B cell (primary cell): ENCODE measurements around the gene PRH2. TPM values are rescaled to one million over a fixed set of nuclear protein-coding genes. Genes with fewer than 3 reads are reported as not detected.

Experiments used
- ATAC-seq: fragments of 200-7000 bp; cut with Tn5 transposase; one replicate; pipeline ENCODE4 v1.10.0; 2021; ENCODE audit warnings: low read depth, mild to moderate bottlenecking, moderate number of reproducible peaks, moderate library complexity
- CTCF ChIA-PET: fragments of 350-600 bp; sonication (Branson Sonifier 250); formaldehyde crosslinking; loops from one replicate; lab custom pipeline; 2021; ENCODE audit warnings: antibody characterized with exemption, inconsistent platforms; lab: Charles Lee
- POLR2A ChIA-PET: fragments of 350-600 bp; sonication (Branson Sonifier 250); formaldehyde crosslinking; loops from one replicate; lab custom pipeline; 2021; ENCODE audit warnings: antibody characterized with exemption; lab: Charles Lee
- DNase-seq: peaks from one replicate; pipeline ENCODE4 v3.0.0; 2013
- H2AFZ ChIP-seq: 2 replicates; pipeline ENCODE4 v1.6.1; 2012; ENCODE audit warnings: mild to moderate bottlenecking, low read depth, low read length; ENCODE audit not compliant: insufficient read depth, poor library complexity, severe bottlenecking
- H3K27ac ChIP-seq, 2 donors: 1 replicate in 1 of 2; 2 replicates in 1 of 2; pipeline ENCODE4 v1.5.1; 2012 to 2013; ENCODE audit warnings: low read length in 2 of 2, mild to moderate bottlenecking in 2 of 2, moderate library complexity in 1 of 2
- H3K27me3 ChIP-seq, 4 experiments: fragments of 200-600 bp in 1 of 4; sonication (generic) in 1 of 4; replicated peaks in 1 of 4; 1 replicate in 2 of 4; 2 replicates in 2 of 4; pipeline versions ENCODE4 v1.6.1 to v1.7.0; 2013 to 2016; ENCODE audit warnings: low read length in 3 of 4, mild to moderate bottlenecking in 2 of 4, mixed read lengths in 1 of 4, moderate library complexity in 1 of 4; ENCODE audit not compliant: insufficient read depth in 4 of 4, control insufficient read depth in 3 of 4; ENCODE audit errors: control extremely low read depth in 1 of 4
- H3K36me3 ChIP-seq, 2 experiments: replicated peaks in 1 of 2; 1 replicate in 1 of 2; 2 replicates in 1 of 2; pipeline versions ENCODE4 v1.6.1 to v1.7.1; 2013; ENCODE audit warnings: low read length in 1 of 2; ENCODE audit not compliant: insufficient read depth in 2 of 2, control insufficient read depth in 1 of 2; ENCODE audit errors: control extremely low read depth in 1 of 2, extremely low read depth in 1 of 2
- H3K4me1 ChIP-seq, 2 donors: fragments of 200-600 bp in 1 of 2; sonication (generic) in 1 of 2; 1 replicate in 1 of 2; 2 replicates in 1 of 2; pipeline versions ENCODE4 v1.5.1 to v1.6.1; 2013 to 2017; ENCODE audit warnings: low read length in 2 of 2; ENCODE audit not compliant: control insufficient read depth in 2 of 2, insufficient read depth in 2 of 2
- H3K4me2 ChIP-seq: replicated peaks from 2 replicates; pipeline ENCODE3; 2012; ENCODE audit warnings: mild to moderate bottlenecking, low read depth, low read length; ENCODE audit not compliant: poor library complexity, severe bottlenecking
- H3K4me3 ChIP-seq, 5 experiments: fragments of 200-600 bp in 1 of 5; sonication (generic) in 1 of 5; 1 replicate in 3 of 5; 2 replicates in 2 of 5; pipeline versions ENCODE4 v1.5.1 to v1.7.0; 2011 to 2016; ENCODE audit warnings: low read length in 4 of 5, mild to moderate bottlenecking in 4 of 5, low read depth in 2 of 5, control low read depth in 1 of 5, moderate library complexity in 1 of 5; ENCODE audit not compliant: insufficient read depth in 1 of 5; ENCODE audit errors: control extremely low read depth in 1 of 5, extremely low read depth in 1 of 5
- H3K79me2 ChIP-seq: fragments of 200-600 bp; sonication (generic); one replicate; pipeline ENCODE4 v1.6.0; 2016; ENCODE audit warnings: low read length; ENCODE audit not compliant: control insufficient read depth, insufficient read depth
- H3K9ac ChIP-seq: fragments of 200-600 bp; sonication (generic); 2 replicates; pipeline ENCODE4 v1.6.1; 2017; ENCODE audit warnings: mild to moderate bottlenecking, low read length, moderate library complexity
- H3K9me3 ChIP-seq, 3 donors: one replicate each; pipeline versions ENCODE4 v1.6.1 to v1.7.1; 2013; ENCODE audit warnings: low read length in 2 of 3; ENCODE audit not compliant: control insufficient read depth in 2 of 3, insufficient read depth in 1 of 3; ENCODE audit errors: control extremely low read depth in 1 of 3
- H4K20me1 ChIP-seq: 2 replicates; pipeline ENCODE4 v1.6.0; 2012; ENCODE audit warnings: mild to moderate bottlenecking, low read length; ENCODE audit not compliant: insufficient read depth, control insufficient read depth, poor library complexity, severe bottlenecking
- H3K27ac Mint-ChIP-seq: one replicate; pipeline ENCODE4 v1.8.0; 2021; ENCODE audit warnings: mixed read lengths
- H3K27me3 Mint-ChIP-seq: one replicate; pipeline ENCODE4 v1.8.0; 2021; ENCODE audit warnings: mixed read lengths
- H3K4me1 Mint-ChIP-seq: one replicate; pipeline ENCODE4 v1.8.0; 2021; ENCODE audit warnings: mixed read lengths
- H3K4me3 Mint-ChIP-seq: one replicate; pipeline ENCODE4 v1.8.0; 2021; ENCODE audit warnings: mixed read lengths
- H3K9me3 Mint-ChIP-seq: one replicate; pipeline ENCODE4 v1.8.0; 2022; ENCODE audit warnings: mixed read lengths; ENCODE audit not compliant: insufficient read depth
- CTCF ChIP-seq: fragments of 200-600 bp; IDR thresholded peaks from one replicate; pipeline ENCODE4 v1.8.0; 2022; ENCODE audit warnings: antibody characterized with exemption, mild to moderate bottlenecking
- EZH2 ChIP-seq: IDR thresholded peaks from 2 replicates; pipeline ENCODE4 v1.6.1; 2012; ENCODE audit warnings: borderline replicate concordance, low read depth, mild to moderate bottlenecking, moderate library complexity, low read length; ENCODE audit not compliant: insufficient read depth, poor library complexity, severe bottlenecking
- WGBS: methylation state at CpG from one replicate; pipeline ENCODE4 v1.1.5; 2013; ENCODE audit warnings: missing lambda C conversion rate; ENCODE audit not compliant: insufficient coverage; 5-methylcytosine and 5-hydroxymethylcytosine counted together
- intact Hi-C: fragments of 100-400 bp; cut with micrococcal nuclease; formaldehyde crosslinking; loops from one replicate; pipeline ENCODE4 v1.10.0; 2022
- polyA plus RNA-seq: library from polyadenylated mRNA; depleted of rRNA; stranded (reverse); fragments of >200 nt; gene quantifications from 2 replicates; pipeline ENCODE4 v1.2.3, GENCODE V29; 2012
- total RNA-seq, 2 donors: library from RNA; stranded (reverse); fragments of 120-200 nt in 1 of 2; gene quantifications; 1 replicate in 1 of 2; 2 replicates in 1 of 2; pipeline versions ENCODE4 v1.2.3 to v1.2.4, GENCODE V29; 2013 to 2022

The PRH2 gene
- total and polyA plus RNA-seq, 2 donors (not counting 1 experiment from before 2014, with no cell fraction given): 2.6 TPM; not detected in 1

DNA sequence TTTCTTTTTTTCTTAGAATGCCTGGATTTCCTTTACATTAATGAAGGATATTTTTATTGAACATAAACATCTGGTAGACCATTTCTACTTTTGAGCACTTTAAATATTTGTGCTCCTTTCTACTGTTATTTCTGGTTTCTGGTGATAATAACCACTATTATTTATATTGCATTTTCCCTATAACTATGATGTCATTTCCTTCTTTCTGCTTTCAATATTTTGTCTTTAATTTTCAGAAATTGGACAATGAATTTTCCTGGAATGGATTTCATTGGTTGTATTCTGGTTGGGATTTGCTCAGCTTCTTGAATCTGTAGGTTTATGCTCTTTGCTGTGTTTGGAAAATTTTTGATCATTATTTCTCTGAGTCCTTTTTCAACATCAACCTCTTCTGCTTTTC, 39.8 kb upstream of the PRH2 start:
- ChIA-PET POLR2A (no interaction called here), CTCF (no interaction called here)
- Mint-ChIP-seq H3K27me3 (no peaks in the 10 kb centered on the region), H3K4me3 (no peak overlapping the region), H3K27ac (no peak overlapping the region), H3K9me3 (no peaks in the 10 kb centered on the region), H3K4me1 (no peaks in the 10 kb centered on the region)
- Histone ChIP-seq H3K27me3 (no peaks in the 10 kb centered on the region), H3K27ac (no peak overlapping the region), H3K9me3 (no peaks in the 10 kb centered on the region), H3K9ac (no peak overlapping the region), H3K4me3 (no peak overlapping the region), H3K79me2 (no peaks in the 10 kb centered on the region), H4K20me1 (no peaks in the 10 kb centered on the region), H2AFZ (no peak overlapping the region), H3K4me2 (no peak overlapping the region), H3K36me3 (peaks cover 0 to 4% of the 10 kb centered on the region in 2 experiments), H3K4me1 (no peaks in the 10 kb centered on the region)
- TF ChIP-seq EZH2: no peak
- TF ChIP-seq CTCF: no peak
- DNase-seq: no peak
- intact Hi-C loops: no loop called here
- ATAC-seq: no peak

- H3K9me3 Mint-ChIP-seq: no peaks in the 10 kb centered on the region
- H3K4me1 Mint-ChIP-seq: no peaks in the 10 kb centered on the region
- TF ChIP-seq EZH2 (no peak), CTCF (no peak)
- no peak overlapping the region for H3K4me3 Mint-ChIP-seq
- WGBS: 100% methylated on average over 2 of the region's 2 CpGs
- Histone ChIP-seq H3K4me1 (no peaks in the 10 kb centered on the region), H3K4me2 (no peak overlapping the region), H3K79me2 (no peaks in the 10 kb centered on the region), H3K36me3 (peaks cover 0 to 4% of the 10 kb centered on the region in 2 experiments), H3K27me3 (no peaks in the 10 kb centered on the region), H3K9ac (no peak overlapping the region), H4K20me1 (no peaks in the 10 kb centered on the region), H3K27ac (no peak overlapping the region), H2AFZ (no peak overlapping the region), H3K4me3 (no peak overlapping the region), H3K9me3 (no peaks in the 10 kb centered on the region)
- ChIA-PET CTCF (no interaction called here), POLR2A (no interaction called here)
- H3K27ac Mint-ChIP-seq: no peak overlapping the region
- no peaks in the 10 kb centered on the region for H3K27me3 Mint-ChIP-seq
- DNase-seq (no peak), ATAC-seq (no peak)
- intact Hi-C loops: no loop called here
Observed at GRCh38 chr12:10891937-10892336, 37.1 kb upstream of the PRH2 start.
